SK-N-MC (cell line): Measurements from ENCODE around the gene USP9X.
"Not testable (repeated sequence)": the region's sequence is repeated elsewhere in the genome, so short reads cannot be mapped to it uniquely, and the experiment has no call there.

Experiments
- DNase-seq: peaks from one replicate; pipeline ENCODE4 v3.0.0-alpha.2; 2011; ENCODE audit warnings: low read depth, low spot score
- H3K27ac ChIP-seq: fragments of 200-600 bp; sonication (generic); 2 replicates; pipeline ENCODE4 v1.5.1; 2016; ENCODE audit warnings: mixed run types
- H3K36me3 ChIP-seq: fragments of 200-600 bp; sonication (generic); 2 replicates; pipeline ENCODE4 v1.6.1; 2017; ENCODE audit warnings: antibody characterized with exemption, low read length, mixed read lengths; ENCODE audit not compliant: insufficient read depth
- H3K4me3 ChIP-seq: fragments of 200-600 bp; sonication (generic); 2 replicates; pipeline ENCODE4 v1.5.1; 2016
- H3K9ac ChIP-seq: fragments of 200-600 bp; sonication (generic); 2 replicates; pipeline ENCODE4 v1.8.0; 2017; ENCODE audit warnings: mixed run types, mixed read lengths; ENCODE audit not compliant: insufficient read length
- H3K9me3 ChIP-seq: fragments of 200-600 bp; sonication (generic); 2 replicates; pipeline ENCODE4 v1.6.1; 2017; ENCODE audit warnings: low read depth, mild to moderate bottlenecking, antibody characterized with exemption, low read length, moderate library complexity, mixed read lengths
- EZH2 ChIP-seq: fragments of 200-600 bp; sonication (generic); IDR thresholded peaks from one replicate; pipeline ENCODE4 v1.6.1; 2017; ENCODE audit warnings: antibody characterized with exemption
- FOXP2 ChIP-seq: optimal IDR thresholded peaks from 2 replicates; pipeline ENCODE3; 2011; ENCODE audit warnings: mild to moderate bottlenecking, moderate library complexity; ENCODE audit not compliant: insufficient read depth; ENCODE audit errors: extremely low read length, control extremely low read depth
- POLR2AphosphoS5 ChIP-seq: IDR thresholded peaks from 2 replicates; pipeline ENCODE4 v1.6.1; 2012; ENCODE audit warnings: mild to moderate bottlenecking, low read depth, low read length, borderline replicate concordance

Gene USP9X

DNA sequence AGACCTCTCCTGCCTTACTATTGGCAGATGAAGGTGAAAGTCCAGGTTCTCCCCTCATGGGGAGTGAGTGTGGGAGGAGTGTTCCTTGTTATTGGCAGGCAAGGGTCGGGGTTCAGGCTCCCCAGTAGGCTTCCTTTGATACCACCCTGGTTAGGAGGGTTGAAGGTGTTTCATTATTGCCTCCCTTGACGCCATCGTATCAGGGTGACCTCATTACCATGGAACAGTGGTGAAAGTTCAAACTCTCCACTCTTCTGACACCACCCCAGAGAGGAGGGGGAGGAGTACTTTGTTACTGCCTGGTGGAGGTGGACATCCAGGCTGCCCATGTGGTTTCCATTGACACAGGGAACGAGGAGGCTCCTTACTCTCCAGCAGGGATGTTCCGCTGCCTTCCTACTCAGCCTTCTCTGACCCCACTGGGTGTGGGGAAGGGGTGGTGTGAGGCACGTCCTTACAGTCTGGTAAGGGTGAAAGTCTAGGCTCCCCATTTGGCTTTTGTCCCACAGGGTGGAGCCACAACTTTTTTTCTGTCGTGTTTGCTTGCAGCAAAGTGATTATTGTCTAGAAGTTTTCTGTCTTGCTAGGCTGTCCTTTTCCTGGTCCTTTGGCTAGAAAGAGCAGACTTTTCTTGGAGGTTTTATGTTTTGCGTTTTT lies 37.2 kb upstream of the USP9X start:
- Histone ChIP-seq H3K9me3 (no peaks in the 10 kb centered on the region), H3K27ac (no peak overlapping the region), H3K9ac (no peak overlapping the region), H3K36me3 (no peaks in the 10 kb centered on the region), H3K4me3 (no peak overlapping the region)
- TF ChIP-seq FOXP2, result no peak
- no peak for TF ChIP-seq POLR2AphosphoS5
- TF ChIP-seq EZH2, result no peak
- DNase-seq, result no peak

DNA sequence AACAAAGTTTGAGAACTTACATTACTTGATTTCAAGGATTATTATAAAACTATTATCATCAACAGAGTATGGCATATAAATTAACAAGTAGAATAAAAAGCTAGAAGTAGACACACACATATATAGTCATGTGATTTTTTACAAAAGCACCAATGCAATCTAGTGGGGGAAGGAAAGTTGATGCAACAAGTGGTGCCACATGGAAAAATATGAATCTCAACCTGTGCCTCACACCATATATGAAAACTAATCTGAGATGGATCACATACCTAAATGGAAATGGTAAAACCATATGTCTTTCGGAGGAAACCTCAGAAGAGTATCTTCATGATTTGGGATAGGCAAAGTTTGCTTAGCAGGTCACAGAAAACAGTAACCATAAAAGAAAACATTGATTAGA lies 34.9 kb upstream of the USP9X start:
- TF ChIP-seq EZH2, result no peak
- H3K9ac ChIP-seq, result no peak overlapping the region
- no peaks in the 10 kb centered on the region for H3K9me3 ChIP-seq
- no peak overlapping the region for H3K27ac ChIP-seq
- no peak for DNase-seq
- no peak overlapping the region for H3K4me3 ChIP-seq
- no peaks in the 10 kb centered on the region for H3K36me3 ChIP-seq

DNA sequence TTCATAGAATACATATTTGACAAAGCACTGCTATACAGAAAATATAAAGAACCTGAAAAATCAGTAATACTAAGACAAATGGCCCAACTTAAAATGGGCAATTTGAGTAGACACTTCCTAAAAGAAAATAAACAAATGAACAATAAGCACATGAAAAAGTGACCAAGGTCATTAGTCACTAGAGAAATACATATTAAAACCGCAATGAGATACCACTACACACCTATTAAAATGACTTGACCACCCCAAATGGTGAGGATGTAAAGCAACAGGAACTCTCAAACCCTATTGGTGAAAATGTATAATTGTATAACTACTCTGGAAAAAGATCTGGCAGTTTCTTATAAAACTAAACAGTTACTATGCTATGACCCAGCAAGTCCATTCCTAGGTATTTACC lies 34.0 kb upstream of the USP9X start:
- no peak for DNase-seq

DNA sequence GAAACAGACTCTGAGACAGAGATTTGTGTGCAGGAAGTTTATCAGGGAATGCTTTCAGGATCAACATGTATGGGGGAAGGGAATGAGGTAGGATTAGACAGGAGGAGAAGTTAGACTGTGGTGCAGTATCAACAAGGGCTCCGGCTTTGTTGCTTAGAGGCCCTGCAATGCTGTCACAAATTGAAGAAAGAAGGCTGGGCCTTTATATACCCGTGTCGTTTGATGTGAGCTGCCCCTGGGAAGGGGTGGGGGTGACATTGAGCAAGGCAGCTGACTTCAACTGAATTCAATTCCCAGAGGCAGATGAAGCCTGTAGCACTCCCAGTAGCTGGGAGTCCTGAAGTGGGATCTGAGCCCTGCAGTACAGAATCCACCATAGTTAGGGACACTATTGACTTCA lies 29.5 kb upstream of the USP9X start:
- no peak for DNase-seq
- Histone ChIP-seq H3K9me3 (no peaks in the 10 kb centered on the region), H3K27ac (no peak overlapping the region), H3K9ac (no peak overlapping the region), H3K36me3 (no peaks in the 10 kb centered on the region), H3K4me3 (no peak overlapping the region)
- no peak for TF ChIP-seq EZH2
- TF ChIP-seq FOXP2, result no peak
- no peak for TF ChIP-seq POLR2AphosphoS5

More for the DNA sequence above, 34.0 kb upstream of the USP9X start:
- no peak for TF ChIP-seq FOXP2
- no peak for TF ChIP-seq EZH2
- no peak for TF ChIP-seq POLR2AphosphoS5
- H3K9ac ChIP-seq, result no peak overlapping the region
- no peaks in the 10 kb centered on the region for H3K36me3 ChIP-seq
- no peak overlapping the region for H3K4me3 ChIP-seq
- no peaks in the 10 kb centered on the region for H3K9me3 ChIP-seq
- no peak overlapping the region for H3K27ac ChIP-seq

DNA sequence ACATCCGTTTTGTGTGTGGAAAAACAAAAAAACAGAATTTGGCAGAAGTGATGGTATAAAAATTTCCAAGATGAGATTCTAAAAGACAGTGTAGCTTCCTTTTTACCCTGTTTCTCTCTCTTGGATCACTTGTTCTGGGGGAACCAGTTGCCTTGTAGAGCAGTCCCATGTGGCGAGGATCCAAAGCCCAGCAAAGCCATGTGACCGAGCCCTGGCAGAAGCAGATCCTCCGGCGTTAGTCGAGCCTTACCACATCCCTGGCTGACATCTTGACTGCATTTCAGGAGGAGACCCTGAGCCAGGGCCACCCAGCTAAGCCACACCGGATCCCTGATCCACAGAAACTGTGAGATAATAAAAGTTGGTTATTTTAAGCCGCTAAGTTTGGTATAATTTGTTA lies 22.0 kb upstream of the USP9X start:
- not testable (repeated sequence) for H3K27ac ChIP-seq, DNase-seq, H3K9ac ChIP-seq, H3K36me3 ChIP-seq, H3K4me3 ChIP-seq, H3K9me3 ChIP-seq

DNA sequence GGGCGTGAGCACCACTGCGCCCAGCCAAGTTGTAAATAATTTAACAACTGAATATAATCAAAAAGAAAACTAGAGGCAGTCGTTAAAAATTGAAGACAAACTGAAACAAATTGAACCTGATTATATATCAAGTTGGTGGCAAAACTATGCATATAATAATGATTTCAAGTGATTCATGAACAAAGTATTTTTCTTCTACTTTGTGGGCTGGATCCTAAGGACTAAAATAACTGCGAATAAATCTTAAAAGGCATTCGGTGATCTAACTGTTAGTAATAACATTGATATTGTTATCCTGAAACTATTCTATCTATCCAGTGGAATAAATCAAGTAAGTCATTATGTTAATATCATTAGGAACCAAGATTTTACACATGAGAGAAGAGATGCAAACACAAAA lies 21.2 kb upstream of the USP9X start:
- DNase-seq, result no peak
- H3K27ac ChIP-seq, result no peak overlapping the region

DNA sequence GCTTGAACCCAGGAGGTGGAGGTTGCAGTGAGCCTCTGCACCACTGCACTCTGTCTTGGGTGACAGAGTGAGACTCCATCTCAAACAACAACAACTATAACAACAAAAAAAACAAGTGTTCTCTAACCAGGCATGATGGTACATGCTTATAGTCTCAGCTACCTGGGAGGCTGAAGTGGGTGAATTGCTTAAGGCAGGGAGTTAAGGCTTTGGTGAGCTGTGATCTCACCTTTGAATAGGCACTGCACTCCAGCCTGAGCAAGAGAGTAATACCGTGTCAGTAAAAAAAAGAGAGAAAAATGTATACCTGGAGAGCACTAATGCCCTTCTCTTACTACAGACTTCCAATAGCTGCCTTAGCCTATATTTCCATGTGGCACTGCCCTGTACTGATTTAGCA lies 18.9 kb upstream of the USP9X start:
- DNase-seq, result no peak
- H3K36me3 ChIP-seq, result no peaks in the 10 kb centered on the region
- TF ChIP-seq POLR2AphosphoS5 (no peak), FOXP2 (no peak)

More for the DNA sequence above, 21.2 kb upstream of the USP9X start:
- Histone ChIP-seq H3K4me3 (no peak overlapping the region), H3K9ac (no peak overlapping the region), H3K36me3 (no peaks in the 10 kb centered on the region), H3K9me3 (no peaks in the 10 kb centered on the region)
- TF ChIP-seq POLR2AphosphoS5 (no peak), FOXP2 (no peak), EZH2 (no peak)

DNA sequence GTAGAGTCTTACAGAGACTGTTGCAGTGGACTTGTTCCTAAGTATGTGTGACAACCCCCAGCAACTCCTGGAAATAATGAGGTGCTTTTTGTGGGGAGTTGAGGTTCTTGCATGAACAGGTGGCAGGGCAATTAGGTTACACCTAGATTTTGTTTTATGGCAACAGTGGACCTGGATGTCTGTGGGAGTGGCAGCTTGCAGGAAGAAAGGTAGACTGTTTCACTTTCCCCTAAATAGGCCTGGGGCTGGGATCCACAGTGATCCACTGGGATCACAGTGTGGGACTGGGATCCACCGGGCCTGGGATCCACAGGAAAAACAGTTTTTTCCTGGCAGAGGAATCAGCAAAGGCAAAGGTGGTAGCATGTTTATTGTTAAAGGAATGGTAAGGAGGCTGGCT lies 18.3 kb upstream of the USP9X start:
- Histone ChIP-seq H3K9ac (no peak overlapping the region), H3K27ac (no peak overlapping the region), H3K4me3 (no peak overlapping the region), H3K9me3 (no peaks in the 10 kb centered on the region), H3K36me3 (no peaks in the 10 kb centered on the region)
- TF ChIP-seq POLR2AphosphoS5 (no peak), FOXP2 (no peak), EZH2 (no peak)
- DNase-seq, result no peak

More for the DNA sequence above, 18.9 kb upstream of the USP9X start:
- no peak overlapping the region for H3K4me3 ChIP-seq
- no peak overlapping the region for H3K9ac ChIP-seq
- H3K27ac ChIP-seq, result no peak overlapping the region
- no peaks in the 10 kb centered on the region for H3K9me3 ChIP-seq

DNA sequence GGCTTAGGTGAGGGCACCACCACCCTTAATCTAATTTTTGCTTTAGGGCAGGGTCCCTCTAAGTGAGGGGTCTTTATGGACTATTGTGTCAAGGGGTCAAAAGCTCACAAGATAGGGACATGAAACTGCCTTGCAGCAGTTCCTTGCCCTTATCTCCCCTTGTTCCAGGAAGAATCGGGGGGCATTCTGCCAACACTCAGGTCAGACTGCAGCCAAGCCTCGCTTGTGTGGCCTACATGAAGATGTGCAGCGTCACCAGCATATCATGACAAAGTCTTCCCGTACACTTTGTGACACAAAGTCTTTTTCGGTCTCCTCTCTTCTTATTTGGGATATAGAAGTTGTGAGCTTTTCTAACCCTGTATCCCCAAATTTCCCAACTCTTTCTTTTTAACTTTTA lies 17.5 kb upstream of the USP9X start:
- no peak overlapping the region for H3K27ac ChIP-seq
- H3K9me3 ChIP-seq, result no peaks in the 10 kb centered on the region
- no peak overlapping the region for H3K9ac ChIP-seq
- no peak for TF ChIP-seq EZH2
- no peak for TF ChIP-seq POLR2AphosphoS5
- no peak for TF ChIP-seq FOXP2
- no peak for DNase-seq
- no peak overlapping the region for H3K4me3 ChIP-seq
- no peaks in the 10 kb centered on the region for H3K36me3 ChIP-seq

DNA sequence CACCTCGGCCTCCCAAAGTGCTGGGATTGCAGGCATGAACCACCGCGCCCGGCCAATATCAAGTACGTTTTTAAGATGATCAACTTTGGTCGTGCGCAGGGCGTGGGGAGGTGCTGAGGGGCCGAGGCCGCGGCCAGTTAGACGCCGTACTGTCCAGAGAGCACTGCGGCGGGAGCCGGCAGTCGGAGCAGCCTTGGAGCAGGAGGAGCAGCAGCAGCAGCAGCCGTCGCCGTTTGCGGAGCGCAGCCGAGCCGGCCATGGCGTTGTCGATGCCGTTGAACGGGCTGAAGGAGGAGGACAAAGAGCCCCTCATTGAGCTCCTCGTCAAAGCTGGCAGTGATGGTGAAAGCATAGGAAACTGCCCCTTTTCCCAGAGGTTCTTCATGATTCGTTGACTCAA lies 8.5 kb upstream of the USP9X start:
- no peaks in the 10 kb centered on the region for H3K9me3 ChIP-seq
- H3K36me3 ChIP-seq, result no peaks in the 10 kb centered on the region
- DNase-seq, result no peak
- H3K27ac ChIP-seq, result no peak overlapping the region
- no peak overlapping the region for H3K4me3 ChIP-seq
- H3K9ac ChIP-seq, result no peak overlapping the region
- TF ChIP-seq FOXP2 (no peak), POLR2AphosphoS5 (no peak), EZH2 (no peak)
